Ectodermal cell (in vitro differentiated cells): ENCODE results near the gene PEDS1.

ENCODE experiments used
- H3K27ac ChIP-seq: 2 replicates; pipeline ENCODE4 v1.7.0; 2013; ENCODE audit warnings: mild to moderate bottlenecking, low read depth, low read length; ENCODE audit not compliant: insufficient read depth, poor library complexity, severe bottlenecking
- H3K27me3 ChIP-seq: 2 replicates; pipeline ENCODE4 v1.7.0; 2013; ENCODE audit warnings: mild to moderate bottlenecking, low read length; ENCODE audit not compliant: insufficient read depth, control insufficient read depth, poor library complexity, severe bottlenecking
- H3K36me3 ChIP-seq: one replicate; pipeline ENCODE4 v1.7.0; 2013; ENCODE audit warnings: low read length; ENCODE audit not compliant: control insufficient read depth, insufficient read depth
- H3K4me1 ChIP-seq: one replicate; pipeline ENCODE4 v1.7.0; 2013; ENCODE audit warnings: low read length; ENCODE audit not compliant: control insufficient read depth, insufficient read depth
- H3K4me3 ChIP-seq: 2 replicates; pipeline ENCODE4 v1.7.0; 2013; ENCODE audit warnings: low read depth, low read length, control low read depth; ENCODE audit not compliant: insufficient read depth
- H3K9me3 ChIP-seq: 2 replicates; pipeline ENCODE4 v1.7.0; 2013; ENCODE audit warnings: mild to moderate bottlenecking, low read length, moderate library complexity; ENCODE audit not compliant: control insufficient read depth
- WGBS, 2 experiments: methylation state at CpG; one replicate each; pipeline ENCODE4 v1.1.7; 2013; ENCODE audit warnings: missing lambda C conversion rate in 2 of 2; 5-methylcytosine and 5-hydroxymethylcytosine counted together

PEDS1 gene

GRCh38 chr20:50133474-50134217 lies 19.9 kb downstream of the PEDS1 start:
- Histone ChIP-seq H3K36me3 (no peaks in the 10 kb centered on the region), H3K4me1 (no peaks in the 10 kb centered on the region), H3K27me3 (no peaks in the 10 kb centered on the region), H3K4me3 (no peak overlapping the region), H3K9me3 (no peaks in the 10 kb centered on the region), H3K27ac (no peak overlapping the region)
- 89 to 93% methylated on average over 9 of the region's 9 CpGs for WGBS, 2 experiments

- Histone ChIP-seq H3K27ac (no peak overlapping the region), H3K36me3 (peaks cover 4% of the 10 kb centered on the region), H3K9me3 (no peaks in the 10 kb centered on the region), H3K4me3 (no peak overlapping the region), H3K4me1 (no peaks in the 10 kb centered on the region), H3K27me3 (no peaks in the 10 kb centered on the region)
- 92 to 94% methylated on average over 6 of the region's 6 CpGs for WGBS, 2 experiments
These were observed 20.5 kb downstream of the PEDS1 start for GRCh38 chr20:50133041-50133440.

GRCh38 chr20:50130995-50131394 lies 22.5 kb downstream of the PEDS1 start:
- Histone ChIP-seq H3K27ac (no peak overlapping the region), H3K4me3 (no peak overlapping the region), H3K27me3 (no peaks in the 10 kb centered on the region), H3K9me3 (no peaks in the 10 kb centered on the region), H3K4me1 (no peaks in the 10 kb centered on the region), H3K36me3 (peaks cover 9% of the 10 kb centered on the region)
- 94 to 95% methylated on average over 4 of the region's 4 CpGs for WGBS, 2 experiments

- H3K27ac ChIP-seq, result no peak overlapping the region
- WGBS, 2 experiments, result 97 to 100% methylated on average over 1 of the region's 1 CpG
- H3K4me3 ChIP-seq, result no peak overlapping the region
- H3K27me3 ChIP-seq, result no peaks in the 10 kb centered on the region
- H3K4me1 ChIP-seq, result no peaks in the 10 kb centered on the region
- peaks cover 9% of the 10 kb centered on the region for H3K36me3 ChIP-seq
- H3K9me3 ChIP-seq, result no peaks in the 10 kb centered on the region
These were observed 23.2 kb downstream of the PEDS1 start for GRCh38 chr20:50130356-50130723.

- WGBS, 2 experiments, result 93 to 94% methylated on average over 13 of the region's 13 CpGs
- Histone ChIP-seq H3K4me3 (no peak overlapping the region), H3K27me3 (no peaks in the 10 kb centered on the region), H3K9me3 (no peaks in the 10 kb centered on the region), H3K36me3 (peaks cover 9% of the 10 kb centered on the region), H3K27ac (no peak overlapping the region), H3K4me1 (no peaks in the 10 kb centered on the region)
These were observed 23.7 kb downstream of the PEDS1 start for GRCh38 chr20:50129662-50130355.

- Histone ChIP-seq H3K4me3 (no peak overlapping the region), H3K27me3 (no peaks in the 10 kb centered on the region), H3K4me1 (no peaks in the 10 kb centered on the region), H3K36me3 (peaks cover 9% of the 10 kb centered on the region), H3K27ac (no peak overlapping the region), H3K9me3 (no peaks in the 10 kb centered on the region)
- whole genome bisulfite sequencing, 2 experiments, result 94 to 95% methylated on average over 8 of the region's 8 CpGs
These were observed 25.0 kb downstream of the PEDS1 start for GRCh38 chr20:50128520-50128905.

GRCh38 chr20:50127587-50128519 lies 25.7 kb downstream of the PEDS1 start:
- H3K27ac ChIP-seq, result no peak overlapping the region
- no peaks in the 10 kb centered on the region for H3K9me3 ChIP-seq
- peaks cover 9% of the 10 kb centered on the region for H3K36me3 ChIP-seq
- no peaks in the 10 kb centered on the region for H3K27me3 ChIP-seq
- 95% methylated on average over 28 of the region's 28 CpGs for WGBS, 2 experiments
- H3K4me1 ChIP-seq, result no peaks in the 10 kb centered on the region
- H3K4me3 ChIP-seq, result no peak overlapping the region

- Histone ChIP-seq H3K27me3 (no peaks in the 10 kb centered on the region), H3K4me3 (no peak overlapping the region), H3K27ac (no peak overlapping the region), H3K36me3 (peaks cover 9% of the 10 kb centered on the region), H3K4me1 (no peaks in the 10 kb centered on the region), H3K9me3 (no peaks in the 10 kb centered on the region)
- WGBS, 2 experiments, result 92 to 94% methylated on average over 4 of the region's 4 CpGs
These were observed 26.9 kb downstream of the PEDS1 start for GRCh38 chr20:50126662-50127061.

GRCh38 chr20:50125279-50125678 lies 28.2 kb downstream of the PEDS1 start:
- no peaks in the 10 kb centered on the region for H3K27me3 ChIP-seq
- H3K4me1 ChIP-seq, result no peaks in the 10 kb centered on the region
- H3K4me3 ChIP-seq, result no peak overlapping the region
- peaks cover 9% of the 10 kb centered on the region for H3K36me3 ChIP-seq
- H3K27ac ChIP-seq, result no peak overlapping the region
- H3K9me3 ChIP-seq, result no peaks in the 10 kb centered on the region
- WGBS, 2 experiments, result 95 to 99% methylated on average over 3 of the region's 3 CpGs

GRCh38 chr20:50124496-50124895 lies 29.0 kb downstream of the PEDS1 start:
- Histone ChIP-seq H3K9me3 (no peaks in the 10 kb centered on the region), H3K27ac (no peak overlapping the region), H3K36me3 (peaks cover 9% of the 10 kb centered on the region), H3K27me3 (no peaks in the 10 kb centered on the region), H3K4me1 (no peaks in the 10 kb centered on the region), H3K4me3 (no peak overlapping the region)
- 91 to 95% methylated on average over 9 of the region's 9 CpGs for WGBS, 2 experiments
